AG04450 (cell line): ENCODE results near the gene TAC3. TPM values are rescaled to one million over a fixed set of nuclear protein-coding genes. Genes with fewer than 3 reads are reported as not detected.

Experiments used
- CTCF ChIA-PET: fragments of 300-600, 350-600 bp; formaldehyde crosslinking; extraction: SDS; loops from one replicate; lab custom pipeline; 2022; ENCODE audit warnings: antibody characterized with exemption, inconsistent platforms; lab: Charles Lee
- POLR2A ChIA-PET: fragments of 350-600 bp; formaldehyde crosslinking; extraction: SDS; loops from one replicate; lab custom pipeline; 2021; ENCODE audit warnings: antibody characterized with exemption, inconsistent platforms; lab: Yijun Ruan, JAX
- DNase-seq: peaks from one replicate; pipeline ENCODE4 v3.0.0-alpha.2; 2011; ENCODE audit warnings: low read depth, low spot score
- H3K27ac ChIP-seq: one replicate; pipeline ENCODE4 v1.5.1; 2012; ENCODE audit warnings: low read depth, low read length, control low read depth
- H3K27me3 ChIP-seq: one replicate; pipeline ENCODE4 v1.6.0; 2012; ENCODE audit warnings: low read length; ENCODE audit not compliant: control insufficient read depth, insufficient read depth
- H3K4me3 ChIP-seq: 2 replicates; pipeline ENCODE4 v1.5.1; 2011; ENCODE audit warnings: mild to moderate bottlenecking, low read depth, low read length, control low read depth
- H3K9me3 ChIP-seq: 2 replicates; pipeline ENCODE4 v1.5.1; 2012; ENCODE audit warnings: low read length; ENCODE audit not compliant: control insufficient read depth, insufficient read depth
- CTCF ChIP-seq: IDR thresholded peaks from 2 replicates; pipeline ENCODE4 v1.5.1; 2011; ENCODE audit warnings: low read depth, low read length, control low read depth, inconsistent platforms
- polyA plus RNA-seq: library from polyadenylated mRNA; depleted of rRNA; stranded (reverse); fragments of >200 nt; gene quantifications from 2 replicates; pipeline ENCODE4 v1.2.3, GENCODE V29; 2011

Gene TAC3
- polyA plus RNA-seq, 1 experiment = 8.0 TPM

DNA sequence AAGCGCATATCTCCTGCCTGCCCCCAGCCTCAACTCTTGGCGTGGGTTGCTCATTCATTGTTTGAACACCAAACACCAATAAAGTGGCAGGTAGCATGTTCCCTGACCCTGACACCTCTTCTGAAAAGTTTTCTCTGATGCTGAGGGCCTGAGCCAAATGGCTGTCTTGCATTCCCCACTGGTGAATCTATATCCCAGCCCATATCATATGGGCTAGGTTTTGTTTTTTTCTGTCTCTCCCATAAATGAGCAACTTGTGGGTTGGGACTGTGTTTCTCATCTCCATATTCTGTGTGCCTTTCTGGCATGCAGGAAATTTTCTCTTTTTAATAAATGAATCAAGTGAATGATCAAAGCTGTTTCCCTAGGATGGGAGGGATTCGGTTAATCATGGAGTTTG, 28.6 kb upstream of the TAC3 start:
- ChIA-PET POLR2A (no interaction called here), CTCF (no interaction called here)
- DNase-seq = no peak
- H3K27ac ChIP-seq = no peak overlapping the region
- TF ChIP-seq CTCF = no peak
- peaks cover 28% of the 10 kb centered on the region for H3K27me3 ChIP-seq
- no peaks in the 10 kb centered on the region for H3K9me3 ChIP-seq
- H3K4me3 ChIP-seq = no peak overlapping the region

DNA sequence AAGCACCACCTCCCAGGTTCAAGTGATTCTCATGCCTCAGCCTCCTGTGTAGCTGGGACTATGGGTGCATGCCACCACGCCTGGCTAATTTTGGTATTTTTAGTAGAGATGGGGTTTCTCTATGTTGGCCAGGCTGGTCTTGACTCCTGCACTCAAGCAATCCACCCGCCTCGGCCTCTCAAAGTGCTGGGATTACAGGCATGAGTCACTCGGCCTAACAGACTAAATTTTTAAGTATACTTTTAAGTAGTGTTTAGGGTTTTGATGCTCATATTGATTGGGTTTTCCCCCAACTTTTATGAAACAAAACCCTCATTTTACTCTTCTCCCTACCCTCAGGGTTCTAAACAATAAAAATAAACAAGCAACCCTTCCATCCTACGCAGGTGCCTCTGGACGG, 28.1 kb upstream of the TAC3 start:
- ChIA-PET POLR2A (no interaction called here), CTCF (no interaction called here)
- Histone ChIP-seq H3K27ac (no peak overlapping the region), H3K9me3 (no peaks in the 10 kb centered on the region), H3K27me3 (peaks cover 26% of the 10 kb centered on the region), H3K4me3 (no peak overlapping the region)
- no peak for DNase-seq
- TF ChIP-seq CTCF = no peak

GRCh38 chr12:57042695-57043094, 26.4 kb upstream of the TAC3 start:
- Histone ChIP-seq H3K27ac (no peak overlapping the region), H3K9me3 (no peaks in the 10 kb centered on the region), H3K27me3 (peaks cover 32% of the 10 kb centered on the region), H3K4me3 (no peak overlapping the region)
- ChIA-PET POLR2A (no interaction called here), CTCF (interaction anchor here (0.8 kb wide), 1 partner anchor 526 kb away, joined by 3 read pairs; no protein-coding TSS in a partner anchor)
- TF ChIP-seq CTCF = no peak
- no peak for DNase-seq

DNA sequence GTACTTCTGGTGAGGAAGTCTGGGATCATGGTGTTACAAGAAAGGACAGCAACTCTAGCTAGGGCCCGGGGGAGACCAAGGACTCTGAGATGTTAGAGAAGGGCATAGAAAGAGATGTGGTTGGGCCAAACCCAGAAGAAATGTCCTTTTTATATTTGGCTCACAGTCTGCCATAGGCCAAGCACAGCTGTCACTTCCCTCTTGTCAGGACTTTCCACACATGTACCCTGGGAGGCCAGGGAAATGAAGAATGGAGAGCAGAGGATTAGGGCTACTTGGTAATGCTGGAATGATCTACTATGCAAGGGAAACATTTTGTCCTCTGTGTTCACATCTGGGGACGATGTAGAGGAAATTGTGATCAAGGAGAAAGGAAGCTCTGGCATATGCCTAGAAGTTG, 24.4 kb upstream of the TAC3 start:
- POLR2A ChIA-PET = no interaction called here
- no peaks in the 10 kb centered on the region for H3K9me3 ChIP-seq
- H3K27ac ChIP-seq = no peak overlapping the region
- CTCF ChIA-PET = interaction anchor here (0.6 to 1.4 kb wide), 4 partner anchors 20 to 284 kb away, joined by 3 to 6 read pairs (median 3); no protein-coding TSS in a partner anchor
- TF ChIP-seq CTCF = no peak
- no peak for DNase-seq
- H3K4me3 ChIP-seq = no peak overlapping the region
- H3K27me3 ChIP-seq = peaks cover 28% of the 10 kb centered on the region

GRCh38 chr12:57040211-57040610, 23.9 kb upstream of the TAC3 start:
- Histone ChIP-seq H3K9me3 (no peaks in the 10 kb centered on the region), H3K27ac (no peak overlapping the region), H3K27me3 (peaks cover 32% of the 10 kb centered on the region), H3K4me3 (no peak overlapping the region)
- POLR2A ChIA-PET = no interaction called here
- TF ChIP-seq CTCF = no peak
- DNase-seq = no peak
- CTCF ChIA-PET = interaction anchor here (0.6 kb wide), 1 partner anchor 283 kb away, joined by 6 read pairs; no protein-coding TSS in a partner anchor
